GM18868 (cell line): Measurements from ENCODE around the gene CABP2.
"Not testable (repeated sequence)": the region's sequence is repeated elsewhere in the genome, so short reads cannot be mapped to it uniquely, and the experiment has no call there.

Source experiments
- ATAC-seq: cut with Tn5 transposase; IDR thresholded peaks from one replicate; pipeline ENCODE4 v1.9.1; 2021; ENCODE audit warnings: mild to moderate bottlenecking, moderate library complexity; ENCODE audit not compliant: unreplicated experiment

CABP2 gene

DNA sequence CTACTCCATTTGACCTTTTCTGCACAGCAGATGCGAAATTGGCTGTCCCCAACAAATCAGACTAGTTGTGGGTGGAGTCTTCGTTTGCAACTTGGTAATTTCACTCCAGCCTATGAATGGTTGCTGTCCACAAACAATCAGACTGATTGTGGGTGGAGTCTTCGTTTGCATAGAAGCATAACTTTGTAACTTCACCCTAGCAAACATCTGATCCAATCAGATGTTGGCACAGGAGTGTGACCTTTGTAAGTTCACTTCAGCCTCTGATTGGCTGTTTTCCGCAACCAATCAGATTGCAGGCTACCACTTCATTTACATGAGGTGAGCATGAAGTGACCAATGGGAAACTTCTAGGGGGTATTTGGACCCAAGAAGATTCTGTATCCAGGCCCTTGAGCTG lies 16.3 kb upstream of the CABP2 start:
- no peak for ATAC-seq

DNA sequence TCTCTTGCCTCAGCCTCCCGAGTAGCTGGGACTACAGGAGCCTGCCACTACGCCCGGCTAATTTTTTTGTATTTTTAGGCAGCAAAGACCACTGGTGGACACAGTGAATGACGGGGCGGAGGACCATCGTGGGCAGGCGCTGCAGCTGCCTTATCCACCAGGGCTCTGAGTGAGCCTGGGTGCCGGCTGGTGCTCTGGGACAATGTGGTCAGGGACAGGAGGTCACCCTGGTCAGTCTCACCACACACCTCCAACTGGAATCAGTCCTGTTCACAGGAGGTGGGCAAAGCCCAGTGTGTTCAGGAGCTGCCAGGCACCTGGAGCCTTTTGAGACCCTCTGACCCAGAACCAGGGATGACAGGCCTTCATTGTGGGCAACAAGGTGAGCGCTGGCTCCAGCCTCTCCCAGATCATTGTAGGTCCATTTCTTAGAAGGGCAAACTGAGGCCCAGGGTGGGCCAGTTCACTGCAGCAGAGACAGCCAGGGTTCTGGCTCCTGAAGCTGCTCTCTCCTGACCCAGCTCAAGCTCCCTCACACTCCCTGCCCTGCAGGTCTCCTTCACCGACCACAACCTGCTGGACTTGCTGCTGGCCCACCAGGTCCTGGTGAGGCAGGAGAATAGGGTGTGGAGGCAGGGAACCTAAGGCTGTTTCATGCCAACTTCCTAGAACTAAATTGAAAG lies 15.7 kb upstream of the CABP2 start:
- ATAC-seq, result no peak

DNA sequence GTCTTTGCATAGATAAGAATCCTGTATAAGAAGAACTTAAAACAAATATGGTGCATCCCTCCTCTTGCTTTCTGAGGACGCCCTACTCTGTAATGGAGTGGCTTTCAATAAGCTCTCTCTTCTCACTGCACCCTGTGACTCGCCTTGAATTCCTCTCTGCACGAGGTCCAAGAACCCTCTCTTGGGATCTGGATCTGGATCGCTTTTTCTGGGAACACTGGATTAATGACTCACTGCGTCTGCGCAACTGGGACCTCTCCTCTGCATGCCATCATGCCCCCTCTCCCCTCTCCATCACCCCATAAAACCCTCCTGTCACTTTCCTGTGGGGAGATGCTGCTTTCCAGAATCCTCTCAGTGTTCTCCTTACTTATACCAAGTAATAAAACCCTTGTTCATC lies 15.1 kb upstream of the CABP2 start:
- no peak for ATAC-seq

DNA sequence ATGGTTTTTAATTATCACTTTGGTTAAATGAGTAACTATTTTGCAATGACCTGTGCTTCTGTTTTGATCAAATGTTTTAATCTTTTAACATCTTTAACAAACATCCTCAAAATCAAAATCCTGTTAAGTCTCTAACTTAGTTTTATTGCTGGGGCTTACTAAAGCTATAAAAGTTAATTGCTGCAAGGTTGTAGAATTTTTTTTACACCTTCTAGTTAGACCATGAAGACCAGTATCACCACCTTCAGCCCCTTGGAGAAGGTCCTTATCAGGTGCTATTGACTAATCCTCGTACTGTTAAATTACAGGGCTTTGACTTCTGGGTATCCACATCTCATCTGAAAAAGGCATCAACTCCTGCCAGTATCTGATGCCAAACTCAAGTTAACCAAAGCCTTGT lies 12.3 kb upstream of the CABP2 start:
- no peak for ATAC-seq

DNA sequence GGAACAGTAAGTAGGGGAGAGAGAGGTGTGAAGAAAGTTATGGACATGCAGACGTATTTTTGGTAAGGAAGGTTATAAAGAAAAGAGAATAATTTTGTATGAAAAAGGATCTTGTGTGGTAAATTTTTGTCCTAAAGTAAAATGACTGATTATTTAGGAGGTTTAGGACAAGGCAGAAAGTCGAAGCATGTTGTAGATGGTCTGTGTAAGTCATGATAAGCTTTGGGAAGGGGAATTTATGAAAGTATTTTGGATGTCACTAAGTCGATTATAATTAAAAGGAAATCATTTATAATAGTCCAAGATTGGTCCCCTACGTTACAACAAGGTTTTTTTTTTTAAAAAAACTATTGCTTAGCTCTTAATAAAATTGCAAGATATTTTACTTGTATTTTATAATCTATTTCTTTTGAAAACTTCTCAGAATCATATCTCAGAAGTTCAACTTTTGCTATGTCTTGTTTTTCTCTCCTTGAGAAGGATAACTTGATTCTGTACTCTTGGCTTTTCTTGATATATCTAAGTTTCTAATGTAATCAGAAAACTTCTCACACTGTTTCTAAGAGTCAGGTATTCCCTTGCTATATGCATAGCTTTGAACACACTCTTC lies 10.9 kb upstream of the CABP2 start:
- no peak for ATAC-seq

DNA sequence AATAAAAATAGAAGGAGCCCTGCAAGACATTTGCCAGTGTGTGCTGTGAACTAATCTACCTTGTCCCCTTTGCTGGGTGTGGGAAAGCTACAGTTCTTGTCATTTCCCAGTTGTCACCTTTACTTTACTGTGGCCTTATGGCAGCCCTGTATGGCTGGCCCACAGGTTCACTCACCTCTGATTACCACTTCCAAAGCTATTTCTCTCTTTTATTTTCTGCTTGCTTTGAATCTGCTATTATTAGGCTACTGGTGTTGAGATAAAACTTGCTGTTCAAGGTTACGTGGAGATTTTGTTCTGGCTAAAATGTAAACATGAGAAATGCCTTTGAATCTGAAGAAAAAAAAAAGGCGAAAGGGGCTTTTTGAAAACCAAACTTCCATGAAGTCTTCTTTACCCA lies 9.6 kb upstream of the CABP2 start:
- no peak for ATAC-seq

DNA sequence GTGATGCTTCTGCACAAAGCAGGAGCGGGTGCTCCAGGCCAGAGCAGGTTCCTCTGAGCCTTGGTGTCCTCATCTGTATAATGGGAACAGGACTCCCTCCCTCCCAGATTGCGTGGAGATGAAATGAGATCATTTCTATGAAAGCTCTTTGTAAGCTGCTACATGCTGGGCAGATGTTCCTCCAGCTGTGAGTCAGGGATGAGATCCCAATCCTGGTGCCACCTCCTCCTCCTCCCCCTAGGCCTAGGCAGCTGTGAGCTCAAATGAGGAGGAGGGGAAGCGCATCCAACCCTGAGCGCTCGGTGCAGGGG lies 7.0 kb upstream of the CABP2 start:
- no peak for ATAC-seq

DNA sequence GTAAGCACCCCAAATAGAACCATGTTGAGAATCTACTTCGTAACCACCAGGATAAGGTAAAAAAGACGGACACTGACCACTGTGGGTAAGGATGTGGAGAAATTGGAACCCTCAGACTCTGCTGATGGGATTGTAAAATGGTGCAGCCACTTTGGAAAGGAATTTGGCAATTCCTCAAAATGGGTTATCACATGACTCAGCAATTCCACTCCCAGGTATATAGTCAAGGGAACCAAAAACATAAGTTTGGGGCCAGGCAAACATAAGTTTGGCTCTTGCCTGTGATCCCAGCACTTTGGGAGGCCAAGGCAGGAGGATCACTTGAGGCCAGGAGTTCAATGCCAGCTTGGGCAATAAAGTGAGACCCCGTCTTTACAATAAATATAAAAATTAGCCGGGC lies 5.1 kb upstream of the CABP2 start:
- no peak for ATAC-seq

DNA sequence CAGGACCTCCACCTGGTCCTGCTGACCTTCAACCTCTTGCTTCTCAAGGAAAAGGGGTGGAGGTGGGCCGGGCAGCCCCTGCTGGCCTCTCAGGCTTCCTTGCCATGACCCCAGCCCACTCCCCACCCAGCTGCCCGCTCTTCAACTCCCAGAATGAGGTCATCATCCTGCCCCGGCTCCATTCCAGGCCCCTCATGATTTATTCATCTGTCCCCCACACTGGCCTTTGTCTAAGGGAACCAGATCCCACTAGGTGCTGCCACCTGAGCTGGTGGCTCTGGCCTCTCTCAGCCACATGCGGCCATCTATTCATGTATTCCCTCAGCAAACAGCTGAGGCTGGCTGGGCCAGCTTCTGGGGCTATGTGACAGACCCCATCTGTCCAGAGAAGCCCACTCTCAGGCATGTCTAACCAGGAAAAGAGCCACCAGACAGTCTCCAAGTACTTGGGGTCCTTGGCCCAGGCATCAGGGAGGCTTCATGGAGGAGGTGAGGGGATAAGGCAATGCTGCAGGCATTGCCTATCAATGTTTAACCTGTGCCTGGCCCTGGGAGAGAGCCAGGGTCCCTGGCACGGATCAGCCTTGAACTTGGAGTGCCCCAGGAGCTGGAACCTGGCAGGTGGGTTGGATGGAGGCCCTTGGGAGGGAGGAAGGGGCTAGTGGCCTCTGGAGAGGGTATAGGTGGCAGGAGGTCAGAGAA lies 2.2 kb upstream of the CABP2 start:
- no peak for ATAC-seq

DNA sequence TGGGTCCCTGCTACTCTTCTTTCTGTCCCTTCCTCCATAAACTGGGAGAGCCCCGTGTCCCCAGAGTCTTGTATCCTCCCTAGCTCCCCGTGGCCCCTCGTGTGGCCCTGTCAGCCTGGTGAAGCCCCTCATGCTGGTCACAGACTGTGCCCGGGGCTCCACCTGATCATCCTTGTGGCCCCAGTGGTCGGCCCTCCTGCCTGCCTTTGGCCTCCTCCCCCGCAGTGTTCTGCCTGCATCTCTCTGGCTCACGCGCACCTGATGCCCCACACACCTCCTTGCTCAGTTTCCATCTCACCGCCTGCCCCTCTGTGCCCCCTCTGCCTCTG lies 1.2 kb upstream of the CABP2 start:
- no peak for ATAC-seq

DNA sequence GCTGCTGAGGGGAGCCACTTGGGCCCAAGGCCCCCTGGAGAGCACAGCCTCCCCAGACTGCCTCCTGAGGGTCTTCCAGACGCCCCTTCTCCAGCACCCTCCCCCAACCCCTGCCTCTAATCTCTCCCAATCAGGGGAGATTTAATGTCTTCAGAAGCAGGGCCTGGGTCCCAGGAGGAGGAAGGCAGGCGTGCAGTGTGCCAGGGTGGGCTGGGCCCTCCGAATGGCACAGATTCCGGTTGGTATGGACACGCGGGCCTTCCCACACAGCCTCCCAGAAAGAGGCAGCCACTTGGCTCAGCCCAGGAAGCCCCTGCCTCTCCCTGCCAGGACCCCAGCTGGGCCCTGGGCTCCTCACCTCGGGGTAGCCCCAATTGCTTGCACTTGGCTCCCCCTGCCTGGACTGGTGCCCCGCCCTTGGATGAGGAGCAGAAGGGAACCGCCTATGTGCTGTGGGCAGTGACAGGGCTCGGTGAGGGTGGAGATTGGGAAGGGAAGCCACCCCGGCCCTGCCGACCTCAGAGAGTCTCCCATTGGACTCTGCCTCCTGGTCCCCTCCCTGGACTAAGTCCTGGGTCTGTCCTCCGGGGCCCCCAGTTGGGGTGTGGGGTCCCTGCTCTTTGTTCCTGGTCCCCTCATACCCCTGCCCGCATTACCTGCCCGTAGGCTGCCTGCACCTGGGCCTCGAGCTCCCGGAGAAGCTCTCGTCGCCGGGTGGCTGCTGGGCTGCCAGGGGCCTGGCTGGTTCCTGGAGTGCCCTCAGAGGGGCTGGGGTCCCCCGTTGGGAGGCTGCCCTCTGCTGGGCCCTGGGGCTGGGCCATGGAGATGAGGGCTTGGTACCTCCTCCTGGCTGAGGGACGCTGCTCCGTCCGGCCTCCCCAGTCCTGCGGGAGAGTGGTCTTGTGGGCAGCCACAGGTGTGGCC lies 572 bp upstream of the CABP2 start:
- no peak for ATAC-seq

DNA sequence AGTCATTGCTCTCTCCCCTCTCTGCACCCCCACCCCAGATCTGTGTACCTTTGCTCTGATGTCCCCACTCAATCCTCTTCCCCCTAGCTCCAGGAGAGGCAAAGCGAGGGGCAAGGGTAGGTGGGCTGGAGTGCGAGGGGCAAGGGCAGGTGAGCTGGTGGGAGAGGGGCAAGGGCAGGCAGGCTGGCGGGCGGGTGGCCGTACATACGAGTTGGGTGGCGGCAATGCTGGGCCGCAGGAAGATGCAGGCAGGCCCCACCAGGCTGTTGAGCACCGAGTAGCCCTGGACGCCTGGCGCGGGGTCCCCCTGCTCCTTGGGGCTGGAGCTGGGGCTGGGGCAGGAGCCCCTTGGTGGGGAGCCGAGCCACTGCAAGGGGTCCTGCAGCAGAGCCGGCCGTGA lies 908 bp downstream of the CABP2 start:
- ATAC-seq, result no peak

DNA sequence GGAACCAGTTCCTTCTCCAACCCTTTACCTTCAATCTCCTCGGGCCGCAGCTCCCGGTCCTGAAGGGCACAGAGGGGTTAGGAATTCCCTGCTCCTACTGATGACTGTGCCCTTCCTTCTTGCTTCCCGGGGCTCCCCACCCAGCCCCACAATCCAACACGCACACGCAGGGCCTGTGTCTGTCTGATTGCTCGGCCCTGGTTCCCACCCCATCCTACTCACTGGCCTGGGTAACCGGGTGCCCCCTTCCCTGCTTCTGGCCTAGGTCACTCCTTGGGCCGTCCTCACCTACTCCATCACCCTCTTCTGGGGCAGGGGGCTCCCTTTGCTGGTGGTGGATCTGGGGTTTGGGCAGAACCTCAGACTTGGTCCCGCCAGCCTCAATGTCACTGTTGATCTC lies 1.3 kb downstream of the CABP2 start:
- no peak for ATAC-seq

DNA sequence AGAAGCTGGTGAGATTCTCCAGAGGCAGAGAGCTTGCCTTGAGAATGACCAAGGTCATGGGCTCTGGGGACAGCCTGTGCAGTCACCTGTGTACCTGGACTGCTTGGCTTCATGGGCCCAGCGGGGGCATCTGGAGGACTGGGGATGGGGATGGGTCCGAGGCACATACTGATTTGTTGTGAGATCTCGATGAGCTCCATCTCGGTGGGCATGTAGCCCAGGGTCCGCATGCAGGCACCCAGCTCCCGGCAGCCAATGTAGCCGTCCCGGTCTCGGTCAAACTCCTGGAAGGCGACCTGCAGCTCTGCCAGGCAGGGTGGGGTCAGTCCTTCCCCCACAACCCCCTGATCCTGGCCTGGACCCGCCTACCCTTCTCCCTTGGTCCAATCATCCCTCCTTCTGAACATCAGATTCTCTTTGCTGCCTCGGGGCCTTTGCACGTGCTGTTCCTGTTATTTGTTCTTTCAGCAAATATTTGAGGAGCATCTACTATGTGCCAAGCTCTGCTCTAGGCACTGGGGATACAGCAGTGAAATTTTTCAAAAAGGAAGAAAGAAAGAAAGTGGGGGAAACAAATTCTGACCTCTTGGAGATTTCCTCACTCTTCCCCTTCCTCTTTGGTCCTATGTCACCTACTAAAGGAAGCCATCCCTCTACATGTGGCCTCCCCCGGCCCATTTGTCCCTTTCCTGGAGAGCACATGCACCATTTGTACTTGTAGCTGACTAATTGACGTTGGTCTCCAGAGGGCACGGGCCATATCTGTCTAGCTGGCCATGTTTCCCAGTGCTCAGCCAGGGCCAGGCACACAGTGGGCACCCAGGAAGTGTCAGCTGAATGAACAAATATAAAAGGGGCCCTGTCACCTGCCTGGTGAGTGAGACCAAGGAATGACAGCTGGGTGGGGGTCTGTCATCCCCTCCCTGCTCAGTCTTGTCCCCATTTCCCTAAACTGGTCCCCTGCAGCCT lies 2.1 kb downstream of the CABP2 start:
- no peak for ATAC-seq

DNA sequence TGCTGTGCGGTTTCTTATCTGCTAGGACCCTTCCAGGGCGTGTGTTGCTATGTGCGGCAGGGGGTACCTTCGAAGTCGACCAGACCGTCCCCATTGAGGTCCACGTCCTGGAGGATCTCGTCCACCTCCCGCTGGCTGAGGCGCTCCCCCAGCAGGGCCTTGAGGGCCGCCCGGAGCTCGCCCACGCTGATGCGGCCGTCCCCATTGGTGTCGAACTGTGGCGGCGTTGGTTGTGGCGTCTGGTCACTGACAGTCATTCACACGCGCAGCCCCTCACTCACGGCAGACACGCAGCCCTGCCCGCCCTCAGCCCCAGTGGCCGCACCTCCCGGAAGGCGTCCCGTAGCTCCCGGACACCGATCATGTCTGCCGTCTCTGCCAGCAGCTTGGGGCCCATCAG lies 3.5 kb downstream of the CABP2 start:
- no peak for ATAC-seq

DNA sequence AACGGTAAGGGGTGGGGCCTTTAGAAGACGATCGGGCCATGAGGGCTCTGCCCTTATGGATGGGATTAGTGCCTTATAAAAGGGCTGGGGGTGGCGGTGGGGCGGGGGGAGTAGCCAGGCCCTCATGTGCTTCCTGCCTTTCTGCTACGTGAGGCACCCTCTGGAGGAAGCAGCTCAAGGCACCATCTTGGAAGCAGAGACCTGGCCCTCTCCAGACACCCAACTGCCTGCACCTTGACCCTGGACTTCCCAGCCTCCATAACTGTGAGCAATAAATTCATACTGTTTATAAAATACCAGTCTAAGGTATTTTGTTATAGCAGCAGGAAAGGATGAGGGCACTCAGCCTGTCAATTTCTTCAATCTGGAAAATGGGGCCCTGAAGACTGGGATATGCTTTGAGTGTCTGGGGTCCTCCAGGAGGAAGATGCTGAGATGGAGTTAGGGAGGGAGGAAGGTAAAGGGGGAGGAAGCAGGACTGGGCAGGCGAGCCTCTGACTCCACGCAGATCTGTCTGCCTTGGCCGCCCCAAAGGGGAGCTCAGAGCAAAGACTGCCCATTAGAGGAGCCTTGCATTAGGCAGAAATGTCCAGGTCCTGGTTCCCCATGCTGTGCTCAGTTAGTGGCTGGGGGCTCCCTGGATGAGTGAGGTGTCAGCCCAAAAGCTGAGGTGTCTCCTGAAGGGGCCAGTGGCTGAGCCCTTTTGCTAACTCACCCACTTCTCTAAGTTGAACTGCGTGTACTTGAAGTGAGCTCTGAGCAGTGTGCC lies 5.3 kb downstream of the CABP2 start:
- ATAC-seq, result no peak

DNA sequence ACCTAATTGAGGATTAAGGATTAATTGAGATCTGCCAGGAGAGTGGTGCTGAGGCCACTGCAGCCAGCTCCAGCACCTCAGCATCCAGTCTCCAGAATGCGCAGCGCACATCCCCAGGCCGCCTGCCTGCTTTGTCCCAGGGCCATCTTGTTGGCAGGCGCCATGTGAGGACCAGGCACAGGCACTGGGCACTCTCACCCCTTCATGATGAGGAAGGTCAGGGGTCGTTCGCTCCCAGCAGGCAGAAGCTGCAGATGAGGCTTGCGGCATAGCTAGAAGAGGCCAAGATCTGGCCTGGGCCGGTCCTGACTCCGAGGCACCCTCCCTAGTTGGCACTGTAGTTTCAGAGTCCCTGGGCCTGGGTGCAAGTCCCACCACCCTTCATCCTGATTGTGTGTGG lies 6.4 kb downstream of the CABP2 start:
- no peak for ATAC-seq

DNA sequence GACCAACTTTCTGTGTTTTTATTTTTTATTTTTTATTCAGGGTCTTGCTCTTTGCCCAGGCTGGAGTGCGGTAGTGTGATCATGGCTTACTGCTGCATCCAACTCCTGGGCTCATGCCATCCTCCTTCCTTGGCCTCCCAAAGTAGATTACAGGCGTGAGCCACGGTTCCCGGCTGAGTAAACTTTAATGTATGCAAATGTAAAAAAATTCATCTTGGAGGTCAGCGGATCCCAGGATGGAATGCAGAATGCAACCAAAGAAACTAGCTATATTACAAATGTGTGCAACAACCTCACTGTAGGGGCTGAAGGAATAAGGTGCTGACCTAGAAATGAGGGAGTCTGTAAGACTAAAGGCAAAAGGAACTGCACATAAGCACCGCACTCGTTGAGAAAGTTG lies 9.1 kb downstream of the CABP2 start:
- ATAC-seq, result no peak

DNA sequence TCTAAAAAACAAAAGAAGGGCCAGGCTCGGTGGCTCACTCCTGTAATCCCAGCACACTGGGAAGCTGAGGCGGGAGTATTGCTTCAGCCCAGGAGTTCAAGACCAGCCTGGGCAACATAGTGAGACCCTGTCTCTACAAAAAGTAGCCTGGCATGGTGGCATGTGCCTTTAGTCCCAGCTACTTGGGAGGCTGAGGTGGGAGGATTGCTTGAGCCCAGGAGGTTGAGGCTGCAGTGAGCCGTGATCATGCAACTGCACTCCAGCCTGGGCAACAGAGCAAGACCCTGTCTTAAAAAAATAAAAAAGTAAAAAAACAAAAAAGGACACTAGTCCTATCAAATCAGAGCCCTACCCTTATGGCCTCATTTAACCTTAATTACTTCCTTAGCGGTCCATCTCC lies 11.7 kb downstream of the CABP2 start:
- not testable (repeated sequence) for ATAC-seq

DNA sequence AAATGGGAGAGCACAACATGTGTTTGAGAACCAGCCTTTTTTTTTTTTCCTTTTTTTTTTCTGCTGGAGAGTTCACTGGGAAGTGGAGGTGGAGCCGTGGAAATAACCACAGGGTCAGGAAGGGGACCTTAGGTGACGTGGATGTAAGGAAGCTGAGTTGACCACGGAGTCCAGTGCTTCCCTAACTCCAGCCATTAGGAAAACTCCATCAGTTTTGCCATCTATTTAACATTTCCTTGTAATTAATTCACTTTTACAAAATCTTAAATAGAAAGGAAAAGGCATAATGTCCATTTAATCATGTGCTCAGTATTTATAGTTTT lies 13.3 kb downstream of the CABP2 start:
- ATAC-seq, result no peak
